CD4-positive, alpha-beta T cell (primary cell): Measurements from ENCODE around the gene DGCR6. TPM values are rescaled to one million over a fixed set of nuclear protein-coding genes. Genes with fewer than 3 reads are reported as not detected.

Source experiments
- ATAC-seq: fragments of 200-7000 bp; cut with Tn5 transposase; one replicate; pipeline ENCODE4 v1.10.0; 2022; ENCODE audit warnings: mild to moderate bottlenecking; ENCODE audit not compliant: poor library complexity
- CTCF ChIA-PET: fragments of 350-600 bp; sonication (Branson Sonifier 250); formaldehyde crosslinking; loops from one replicate; lab custom pipeline; 2021; ENCODE audit warnings: antibody characterized with exemption, inconsistent platforms; lab: Charles Lee
- POLR2A ChIA-PET: fragments of 350-600 bp; sonication (Branson Sonifier 250); formaldehyde crosslinking; loops from one replicate; lab custom pipeline; 2021; ENCODE audit warnings: antibody characterized with exemption, inconsistent platforms; lab: Charles Lee
- DNase-seq, 14 experiments: peaks; one replicate each; pipeline ENCODE4 v3.0.0-alpha.2; 2013 to 2020; ENCODE audit warnings: mixed read lengths in 2 of 14
- H3K27ac ChIP-seq, 2 donors: one replicate each; pipeline versions ENCODE4 v1.5.1 to v1.7.0; 2013; ENCODE audit warnings: low read length in 2 of 2, low read depth in 1 of 2, mild to moderate bottlenecking in 1 of 2
- H3K27me3 ChIP-seq, 2 experiments: 1 replicate in 1 of 2; 2 replicates in 1 of 2; pipeline versions ENCODE4 v1.6.1 to v1.7.0; 2013; ENCODE audit warnings: low read length in 2 of 2, control low read depth in 1 of 2, mild to moderate bottlenecking in 1 of 2, moderate library complexity in 1 of 2; ENCODE audit not compliant: insufficient read depth in 2 of 2, control insufficient read depth in 1 of 2
- H3K36me3 ChIP-seq: one replicate; pipeline ENCODE4 v1.6.1; 2013; ENCODE audit warnings: low read length, control low read depth; ENCODE audit not compliant: insufficient read depth
- H3K4me1 ChIP-seq: one replicate; pipeline ENCODE4 v1.6.1; 2013; ENCODE audit warnings: low read length, control low read depth; ENCODE audit not compliant: insufficient read depth
- H3K4me3 ChIP-seq: one replicate; pipeline ENCODE4 v1.5.1; 2013; ENCODE audit warnings: mild to moderate bottlenecking, low read length, moderate library complexity
- H3K9me3 ChIP-seq, 2 experiments: 1 replicate in 1 of 2; 2 replicates in 1 of 2; pipeline versions ENCODE4 v1.6.1 to v1.7.0; 2013; ENCODE audit warnings: low read length in 2 of 2, mild to moderate bottlenecking in 2 of 2, control low read depth in 1 of 2, moderate library complexity in 1 of 2; ENCODE audit not compliant: control insufficient read depth in 1 of 2, insufficient read depth in 1 of 2
- H3K27ac Mint-ChIP-seq: one replicate; pipeline ENCODE4 v1.8.0; 2020; ENCODE audit warnings: mixed read lengths
- H3K27me3 Mint-ChIP-seq: one replicate; pipeline ENCODE4 v1.8.0; 2021; ENCODE audit warnings: mixed read lengths
- H3K36me3 Mint-ChIP-seq: one replicate; pipeline ENCODE4 v1.8.0; 2021; ENCODE audit warnings: low read depth, mixed read lengths
- H3K4me1 Mint-ChIP-seq: one replicate; pipeline ENCODE4 v1.8.0; 2021; ENCODE audit warnings: low read depth, mixed read lengths
- H3K4me3 Mint-ChIP-seq: one replicate; pipeline ENCODE4 v1.8.0; 2020; ENCODE audit warnings: mild to moderate bottlenecking, mixed read lengths
- H3K9me3 Mint-ChIP-seq: one replicate; pipeline ENCODE4 v1.8.0; 2020; ENCODE audit warnings: mixed read lengths
- CTCF ChIP-seq: fragments of 200-600 bp; IDR thresholded peaks from one replicate; pipeline ENCODE4 v1.8.0; 2022; ENCODE audit warnings: antibody characterized with exemption, mild to moderate bottlenecking
- intact Hi-C, 2 experiments: fragments of 100-400 bp; cut with DNase I in 1 of 2; cut with micrococcal nuclease in 1 of 2; formaldehyde crosslinking; loops; one replicate each; pipeline versions ENCODE4 v1.15.1 to v1.9.0; 2023 to 2025; cut with DNase I, micrococcal nuclease
- total RNA-seq, 174 experiments: library from RNA in 2 of 174; stranded (reverse) in 2 of 174; gene quantifications; one replicate each; pipeline ENCODE4 v1.2.3 and lab custom pipeline; 2021 to 2026

Gene DGCR6
- total RNA-seq, 2 experiments from 2014 or later, result 14.6 to 15.3 TPM

- Histone ChIP-seq H3K4me3 (no peak overlapping the region), H3K4me1 (no peaks in the 10 kb centered on the region), H3K27ac (no peak overlapping the region), H3K27me3 (no peaks in the 10 kb centered on the region), H3K9me3 (no peaks in the 10 kb centered on the region), H3K36me3 (no peaks in the 10 kb centered on the region)
- DNase-seq (no peak), ATAC-seq (no peak)
- POLR2A ChIA-PET, result no interaction called here
- intact Hi-C loops, result no loop called here
- Mint-ChIP-seq H3K36me3 (no peaks in the 10 kb centered on the region), H3K27ac (no peak overlapping the region), H3K9me3 (no peaks in the 10 kb centered on the region), H3K4me3 (no peak overlapping the region), H3K4me1 (no peaks in the 10 kb centered on the region), H3K27me3 (no peaks in the 10 kb centered on the region)
- TF ChIP-seq CTCF, result no peak
- CTCF ChIA-PET, result no interaction called here
Measured at GRCh38 chr22:18927573-18927972, 21.5 kb downstream of the DGCR6 start.

GRCh38 chr22:18929459-18929858 lies 23.3 kb downstream of the DGCR6 start:
- Histone ChIP-seq H3K9me3 (no peaks in the 10 kb centered on the region), H3K27me3 (no peaks in the 10 kb centered on the region), H3K4me1 (no peaks in the 10 kb centered on the region), H3K4me3 (no peak overlapping the region), H3K36me3 (no peaks in the 10 kb centered on the region), H3K27ac (no peak overlapping the region)
- Mint-ChIP-seq H3K4me1 (no peaks in the 10 kb centered on the region), H3K36me3 (no peaks in the 10 kb centered on the region), H3K27ac (no peak overlapping the region), H3K4me3 (no peak overlapping the region), H3K27me3 (no peaks in the 10 kb centered on the region), H3K9me3 (no peaks in the 10 kb centered on the region)
- ATAC-seq, result no peak
- intact Hi-C loops, result no loop called here
- no peak for TF ChIP-seq CTCF
- CTCF ChIA-PET, result no interaction called here
- no peak for DNase-seq
- POLR2A ChIA-PET, result no interaction called here

GRCh38 chr22:18931905-18932652 lies 26.0 kb downstream of the DGCR6 start:
- DNase-seq, result no peak
- H3K27ac ChIP-seq, result no peak overlapping the region
- no peaks in the 10 kb centered on the region for H3K9me3 Mint-ChIP-seq
- no peaks in the 10 kb centered on the region for H3K27me3 Mint-ChIP-seq
- H3K36me3 ChIP-seq, result no peaks in the 10 kb centered on the region
- H3K4me3 ChIP-seq, result no peak overlapping the region
- H3K27me3 ChIP-seq, result no peaks in the 10 kb centered on the region
- no peak for ATAC-seq
- TF ChIP-seq CTCF, result no peak
- no peak overlapping the region for H3K27ac Mint-ChIP-seq
- H3K4me1 Mint-ChIP-seq, result no peaks in the 10 kb centered on the region
- intact Hi-C loops, result no loop called here
- no peaks in the 10 kb centered on the region for H3K4me1 ChIP-seq
- POLR2A ChIA-PET, result no interaction called here
- CTCF ChIA-PET, result no interaction called here
- H3K36me3 Mint-ChIP-seq, result no peaks in the 10 kb centered on the region
- no peak overlapping the region for H3K4me3 Mint-ChIP-seq
- no peaks in the 10 kb centered on the region for H3K9me3 ChIP-seq
